ENCODE results near the gene WFDC10A. TPM values are rescaled to one million over a fixed set of nuclear protein-coding genes. Genes with fewer than 3 reads are reported as not detected.

Gene WFDC10A
- total and polyA plus RNA-seq, 2 donors (not counting 1 experiment from before 2014, with no cell fraction given): not detected

- no peak overlapping the region for H3K9ac ChIP-seq (ENCODE audit: insufficient read depth, low read length)
- H3K79me2 ChIP-seq (ENCODE audit: control insufficient read depth, insufficient read depth, low read length): no peaks in the 10 kb centered on the region
- no peaks in the 10 kb centered on the region for H3K4me1 ChIP-seq (ENCODE audit: control insufficient read depth, extremely low read depth, insufficient read depth, low read length)
- no peak overlapping the region for H3K4me2 ChIP-seq (ENCODE audit: extremely low read depth, insufficient read depth, low read length)
- no peaks in the 10 kb centered on the region for H3K9me3 ChIP-seq (ENCODE audit: control insufficient read depth, insufficient read depth, low read depth, low read length)
- H3K27me3 ChIP-seq (ENCODE audit: control insufficient read depth, insufficient read depth, low read length): no peaks in the 10 kb centered on the region
- no peak for TF ChIP-seq EZH2 (IDR thresholded peaks at IDR 0.05; ENCODE audit: low read length, missing control alignments)
- TF ChIP-seq, protein P1, sequence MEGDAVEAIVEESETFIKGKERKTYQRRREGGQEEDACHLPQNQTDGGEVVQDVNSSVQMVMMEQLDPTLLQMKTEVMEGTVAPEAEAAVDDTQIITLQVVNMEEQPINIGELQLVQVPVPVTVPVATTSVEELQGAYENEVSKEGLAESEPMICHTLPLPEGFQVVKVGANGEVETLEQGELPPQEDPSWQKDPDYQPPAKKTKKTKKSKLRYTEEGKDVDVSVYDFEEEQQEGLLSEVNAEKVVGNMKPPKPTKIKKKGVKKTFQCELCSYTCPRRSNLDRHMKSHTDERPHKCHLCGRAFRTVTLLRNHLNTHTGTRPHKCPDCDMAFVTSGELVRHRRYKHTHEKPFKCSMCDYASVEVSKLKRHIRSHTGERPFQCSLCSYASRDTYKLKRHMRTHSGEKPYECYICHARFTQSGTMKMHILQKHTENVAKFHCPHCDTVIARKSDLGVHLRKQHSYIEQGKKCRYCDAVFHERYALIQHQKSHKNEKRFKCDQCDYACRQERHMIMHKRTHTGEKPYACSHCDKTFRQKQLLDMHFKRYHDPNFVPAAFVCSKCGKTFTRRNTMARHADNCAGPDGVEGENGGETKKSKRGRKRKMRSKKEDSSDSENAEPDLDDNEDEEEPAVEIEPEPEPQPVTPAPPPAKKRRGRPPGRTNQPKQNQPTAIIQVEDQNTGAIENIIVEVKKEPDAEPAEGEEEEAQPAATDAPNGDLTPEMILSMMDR (conservative IDR thresholded peaks at IDR 0.05 in 1 of 2, IDR thresholded peaks at IDR 0.05 in 1 of 2; ENCODE audit: low read depth in 1 of 2, low read length in 2 of 2): no peak
- H3K36me3 ChIP-seq (ENCODE audit: control insufficient read depth, insufficient read depth, low read length): no peaks in the 10 kb centered on the region
- no peak overlapping the region for H3K4me3 ChIP-seq (replicated peaks in 1 of 4; ENCODE audit: control extremely low read depth in 1 of 4, insufficient read depth in 1 of 4, low read depth in 3 of 4, low read length in 4 of 4)
- H3K27ac ChIP-seq (ENCODE audit: insufficient read depth, low read length): no peak overlapping the region
- H4K20me1 ChIP-seq (ENCODE audit: control insufficient read depth, extremely low read depth, insufficient read depth, low read length): no peaks in the 10 kb centered on the region
- H2AFZ ChIP-seq (ENCODE audit: low read length): no peak overlapping the region
- DNase-seq (ENCODE audit: low read depth in 2 of 2): no peak
These were observed 40.7 kb upstream of the WFDC10A start for GRCh38 chr20:45588800-45589199.

DNA sequence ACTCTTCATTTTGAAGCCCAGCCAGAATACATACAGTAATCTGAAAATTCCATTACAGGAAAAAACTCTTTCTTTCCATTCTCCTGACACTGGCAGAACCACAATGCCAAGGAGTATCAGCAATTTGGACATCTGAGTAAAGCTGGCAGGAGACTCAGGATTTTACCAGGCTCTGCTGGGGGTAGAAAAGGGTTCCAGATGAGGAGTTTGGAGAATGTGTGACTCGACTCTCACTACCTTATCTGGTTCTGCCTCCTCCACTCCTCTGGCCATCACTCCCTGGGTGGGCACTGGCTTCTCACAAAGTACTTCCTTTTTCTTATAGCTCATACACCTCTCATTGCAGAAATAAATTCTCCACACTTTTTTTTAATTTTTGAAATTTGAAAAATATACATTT lies 39.8 kb upstream of the WFDC10A start:
- Histone ChIP-seq H3K36me3 (ENCODE audit: control insufficient read depth, insufficient read depth, low read length) (no peaks in the 10 kb centered on the region), H3K79me2 (ENCODE audit: control insufficient read depth, insufficient read depth, low read length) (no peaks in the 10 kb centered on the region), H3K4me2 (ENCODE audit: extremely low read depth, insufficient read depth, low read length) (no peak overlapping the region), H3K27me3 (ENCODE audit: control insufficient read depth, insufficient read depth, low read length) (no peaks in the 10 kb centered on the region), H3K27ac (ENCODE audit: insufficient read depth, low read length) (no peak overlapping the region), H3K9ac (ENCODE audit: insufficient read depth, low read length) (no peak overlapping the region), H4K20me1 (ENCODE audit: control insufficient read depth, extremely low read depth, insufficient read depth, low read length) (no peaks in the 10 kb centered on the region), H3K4me3 (replicated peaks in 1 of 4; ENCODE audit: control extremely low read depth in 1 of 4, insufficient read depth in 1 of 4, low read depth in 3 of 4, low read length in 4 of 4) (no peak overlapping the region), H3K9me3 (ENCODE audit: control insufficient read depth, insufficient read depth, low read depth, low read length) (no peaks in the 10 kb centered on the region), H3K4me1 (ENCODE audit: control insufficient read depth, extremely low read depth, insufficient read depth, low read length) (no peaks in the 10 kb centered on the region), H2AFZ (ENCODE audit: low read length) (no peak overlapping the region)
- no peak for DNase-seq (ENCODE audit: low read depth in 2 of 2)
- TF ChIP-seq EZH2 (IDR thresholded peaks at IDR 0.05; ENCODE audit: low read length, missing control alignments): no peak
- TF ChIP-seq, protein P1 (conservative IDR thresholded peaks at IDR 0.05 in 1 of 2, IDR thresholded peaks at IDR 0.05 in 1 of 2; ENCODE audit: low read depth in 1 of 2, low read length in 2 of 2): no peak

DNA sequence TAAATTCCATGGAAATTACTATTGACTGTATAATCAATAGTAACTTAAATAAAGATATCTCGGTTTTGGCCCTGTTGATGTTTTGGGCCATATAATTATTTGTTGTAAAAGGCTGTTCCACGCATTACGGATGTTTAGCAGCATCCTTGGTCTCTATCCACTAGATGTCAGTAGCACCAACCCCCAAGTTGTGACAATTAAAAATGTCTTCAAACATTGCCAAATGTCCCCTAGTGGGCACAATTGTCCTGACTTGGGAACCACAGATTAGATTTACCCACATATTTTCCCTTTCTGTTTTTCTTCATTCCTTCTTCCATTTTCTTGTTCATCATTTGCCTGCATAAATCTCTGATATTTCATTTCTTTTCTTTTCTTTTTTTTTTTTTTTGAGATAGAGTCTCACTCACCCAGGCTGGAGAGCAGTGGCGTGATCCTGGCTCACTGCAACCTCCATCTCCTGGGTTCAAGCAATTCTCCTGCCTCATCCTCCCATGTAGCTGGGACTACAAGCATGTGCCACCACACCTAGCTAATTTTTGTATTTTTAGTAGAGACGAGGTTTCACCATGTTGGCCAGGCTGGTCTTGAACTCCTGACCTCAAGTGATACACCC lies 36.9 kb upstream of the WFDC10A start:
- Histone ChIP-seq H3K27me3 (ENCODE audit: control insufficient read depth, insufficient read depth, low read length) (no peaks in the 10 kb centered on the region), H3K4me1 (ENCODE audit: control insufficient read depth, extremely low read depth, insufficient read depth, low read length) (no peaks in the 10 kb centered on the region)

More for the DNA sequence above, 36.9 kb upstream of the WFDC10A start:
- Histone ChIP-seq H3K36me3 (ENCODE audit: control insufficient read depth, insufficient read depth, low read length) (no peaks in the 10 kb centered on the region), H3K79me2 (ENCODE audit: control insufficient read depth, insufficient read depth, low read length) (no peaks in the 10 kb centered on the region), H3K4me3 (replicated peaks in 1 of 4; ENCODE audit: control extremely low read depth in 1 of 4, insufficient read depth in 1 of 4, low read depth in 3 of 4, low read length in 4 of 4) (no peak overlapping the region), H2AFZ (ENCODE audit: low read length) (no peak overlapping the region), H3K4me2 (ENCODE audit: extremely low read depth, insufficient read depth, low read length) (no peak overlapping the region), H3K9ac (ENCODE audit: insufficient read depth, low read length) (no peak overlapping the region), H3K9me3 (ENCODE audit: control insufficient read depth, insufficient read depth, low read depth, low read length) (no peaks in the 10 kb centered on the region), H4K20me1 (ENCODE audit: control insufficient read depth, extremely low read depth, insufficient read depth, low read length) (no peaks in the 10 kb centered on the region), H3K27ac (ENCODE audit: insufficient read depth, low read length) (no peak overlapping the region)
- DNase-seq (ENCODE audit: low read depth in 2 of 2): peak; percentile 17 to 19
- no peak for TF ChIP-seq EZH2 (IDR thresholded peaks at IDR 0.05; ENCODE audit: low read length, missing control alignments)
- TF ChIP-seq, protein P1 (conservative IDR thresholded peaks at IDR 0.05 in 1 of 2, IDR thresholded peaks at IDR 0.05 in 1 of 2; ENCODE audit: low read depth in 1 of 2, low read length in 2 of 2): peak; percentile 43 to 44
